Smooth muscle cell (in vitro differentiated cells): ENCODE data around the gene OTUB1. TPM values are rescaled to one million over a fixed set of nuclear protein-coding genes. Genes with fewer than 3 reads are reported as not detected.
A peak's percentile ranks its signal among the peaks of the same experiment; 100 is the strongest.

Experiments used
- DNase-seq: peaks from one replicate; lab custom pipeline; 2025; ENCODE audit not compliant: unreplicated experiment; lab: John Stamatoyannopoulos, UW
- H2AFZ ChIP-seq: fragments of 200-600 bp; sonication (generic); 2 replicates; pipeline ENCODE4 v1.6.0; 2016; ENCODE audit warnings: antibody characterized with exemption, low read depth, mild to moderate bottlenecking
- H3F3A ChIP-seq: fragments of 200-600 bp; sonication (generic); 2 replicates; pipeline ENCODE4 v1.6.0; 2017; ENCODE audit warnings: antibody characterized with exemption, low read depth
- H3K27ac ChIP-seq: fragments of 200-600 bp; sonication (generic); 2 replicates; pipeline ENCODE4 v1.5.1; 2016; ENCODE audit warnings: low read depth, mild to moderate bottlenecking
- H3K27me3 ChIP-seq: fragments of 200-600 bp; sonication (generic); 2 replicates; pipeline ENCODE4 v1.6.1; 2016; ENCODE audit warnings: low read depth, mild to moderate bottlenecking
- H3K36me3 ChIP-seq: fragments of 200-600 bp; sonication (generic); 2 replicates; pipeline ENCODE4 v1.5.1; 2016; ENCODE audit warnings: low read depth
- H3K4me1 ChIP-seq: fragments of 200-600 bp; sonication (generic); 2 replicates; pipeline ENCODE4 v1.5.1; 2016; ENCODE audit warnings: low read depth
- H3K4me2 ChIP-seq: fragments of 200-600 bp; sonication (generic); 2 replicates; pipeline ENCODE4 v1.6.0; 2016; ENCODE audit warnings: mild to moderate bottlenecking
- H3K4me3 ChIP-seq: fragments of 200-600 bp; sonication (generic); 2 replicates; pipeline ENCODE4 v1.5.1; 2016; ENCODE audit warnings: mild to moderate bottlenecking
- H3K79me2 ChIP-seq: fragments of 200-600 bp; sonication (generic); 2 replicates; pipeline ENCODE4 v1.6.0; 2016; ENCODE audit warnings: low read depth, mild to moderate bottlenecking
- H3K9ac ChIP-seq: fragments of 200-600 bp; sonication (generic); 2 replicates; pipeline ENCODE4 v1.6.0; 2016; ENCODE audit warnings: low read depth
- H3K9me3 ChIP-seq: fragments of 200-600 bp; sonication (generic); replicated peaks from 2 replicates; pipeline ENCODE4 v1.5.1; 2016; ENCODE audit warnings: low read depth
- H4K20me1 ChIP-seq: fragments of 200-600 bp; sonication (generic); 2 replicates; pipeline ENCODE4 v1.6.0; 2016; ENCODE audit warnings: low read depth
- CTCF ChIP-seq: fragments of 200-600 bp; sonication (generic); IDR thresholded peaks from 2 replicates; pipeline ENCODE4 v1.5.1; 2017; ENCODE audit warnings: borderline replicate concordance, mild to moderate bottlenecking, antibody characterized with exemption; ENCODE audit not compliant: insufficient read depth, poor library complexity, severe bottlenecking
- WGBS: methylation state at CpG from one replicate; pipeline ENCODE4 v1.1.7; 2016; ENCODE audit warnings: low lambda C conversion rate; 5-methylcytosine and 5-hydroxymethylcytosine counted together
- polyA plus RNA-seq: library from polyadenylated mRNA; unstranded; fragments of >200 nt; fragmentation: Nextera tagmentation; extraction: Ambion mirVana; gene quantifications from 2 replicates; pipeline ENCODE4 v1.2.1, GENCODE V29; 2016
- total RNA-seq: library from RNA; depleted of rRNA; stranded (reverse); fragments of >200 nt; gene quantifications from 2 replicates; pipeline ENCODE4 v1.2.3, GENCODE V29; 2014

Gene OTUB1
- total and polyA plus RNA-seq, 2 experiments from 2014 or later, result 71.5 to 164 TPM

- 29% methylated on average over 32 of the region's 54 CpGs for WGBS
- H3K9me3 ChIP-seq, result no peaks in the 10 kb centered on the region
- no peaks in the 10 kb centered on the region for H3K36me3 ChIP-seq
- H4K20me1 ChIP-seq, result peaks cover 66% of the 10 kb centered on the region
- DNase-seq, result no peak
- H3K4me1 ChIP-seq, result peaks cover 21% of the 10 kb centered on the region
- peak overlapping the region; percentile 44 for H3K4me3 ChIP-seq
- peak overlapping the region; percentile 92 for H3K4me2 ChIP-seq
- no peak overlapping the region for H3K9ac ChIP-seq
- no peak overlapping the region for H2AFZ ChIP-seq
- no peaks in the 10 kb centered on the region for H3F3A ChIP-seq
- H3K27ac ChIP-seq, result no peak overlapping the region
- no peak for TF ChIP-seq CTCF
- no peaks in the 10 kb centered on the region for H3K27me3 ChIP-seq
- H3K79me2 ChIP-seq, result no peaks in the 10 kb centered on the region
These were observed 12.5 kb downstream of the OTUB1 start for GRCh38 chr11:63998558-63999348.

GRCh38 chr11:63999349-64000025, 13.2 kb downstream of the OTUB1 start:
- peak overlapping the region; percentile 92 for H3K4me2 ChIP-seq
- no peak overlapping the region for H3K27ac ChIP-seq

GRCh38 chr11:64000026-64000739, 13.9 kb downstream of the OTUB1 start:
- Histone ChIP-seq H3K9ac (no peak overlapping the region), H3K4me1 (peaks cover 21% of the 10 kb centered on the region), H2AFZ (no peak overlapping the region), H3K4me3 (peak overlapping the region; percentile 44), H3K27me3 (no peaks in the 10 kb centered on the region), H3K79me2 (no peaks in the 10 kb centered on the region), H3K36me3 (no peaks in the 10 kb centered on the region), H3F3A (no peaks in the 10 kb centered on the region), H4K20me1 (peaks cover 53% of the 10 kb centered on the region), H3K4me2 (peak overlapping the region; percentile 92), H3K9me3 (no peaks in the 10 kb centered on the region), H3K27ac (no peak overlapping the region)
- peak; percentile 82 for TF ChIP-seq CTCF
- peak; percentile 58 for DNase-seq
- 2% methylated on average over 34 of the region's 67 CpGs for WGBS

More at GRCh38 chr11:63999349-64000025, 13.2 kb downstream of the OTUB1 start:
- peaks cover 21% of the 10 kb centered on the region for H3K4me1 ChIP-seq
- H3K9me3 ChIP-seq, result no peaks in the 10 kb centered on the region
- H4K20me1 ChIP-seq, result peaks cover 58% of the 10 kb centered on the region
- no peaks in the 10 kb centered on the region for H3F3A ChIP-seq
- no peaks in the 10 kb centered on the region for H3K79me2 ChIP-seq
- DNase-seq, result peak; percentile 25
- no peaks in the 10 kb centered on the region for H3K36me3 ChIP-seq
- H3K27me3 ChIP-seq, result no peaks in the 10 kb centered on the region
- no peak overlapping the region for H3K9ac ChIP-seq
- WGBS, result 2% methylated on average over 19 of the region's 59 CpGs
- H3K4me3 ChIP-seq, result peak overlapping the region; percentile 44
- H2AFZ ChIP-seq, result no peak overlapping the region
- TF ChIP-seq CTCF, result no peak
